GM06990 (cell line): ENCODE data around the gene GPR39.

ENCODE experiments used
- DNase-seq: peaks from one replicate; pipeline ENCODE4 v3.0.0-alpha.2; 2011; ENCODE audit not compliant: insufficient read length; ENCODE audit errors: extremely low read depth
- H3K27me3 ChIP-seq: replicated peaks from 2 replicates; pipeline ENCODE4 v1.6.0; 2011; ENCODE audit warnings: low read length; ENCODE audit not compliant: control insufficient read depth, insufficient read depth
- H3K36me3 ChIP-seq: 2 replicates; pipeline ENCODE4 v1.5.1; 2011; ENCODE audit warnings: low read length; ENCODE audit not compliant: control insufficient read depth, insufficient read depth
- H3K4me3 ChIP-seq: replicated peaks from 2 replicates; pipeline ENCODE4 v1.5.1; 2011; ENCODE audit warnings: low read depth, mild to moderate bottlenecking, control low read depth, low read length
- CTCF ChIP-seq: IDR thresholded peaks from 2 replicates; pipeline ENCODE4 v1.5.1; 2011; ENCODE audit warnings: low read length, control low read depth, mild to moderate bottlenecking, inconsistent platforms; ENCODE audit not compliant: insufficient read depth, poor library complexity, severe bottlenecking

The GPR39 gene

GRCh38 chr2:132581991-132582738 is 165.6 kb downstream of the GPR39 start:
- Histone ChIP-seq H3K4me3 (no peak overlapping the region), H3K27me3 (no peaks in the 10 kb centered on the region), H3K36me3 (no peaks in the 10 kb centered on the region)
- no peak for DNase-seq
- TF ChIP-seq CTCF: no peak

- TF ChIP-seq CTCF: no peak
Observed at GRCh38 chr2:132583666-132584360, 167.2 kb downstream of the GPR39 start.

GRCh38 chr2:132584976-132585817 is 168.6 kb downstream of the GPR39 start:
- Histone ChIP-seq H3K4me3 (no peak overlapping the region), H3K27me3 (no peaks in the 10 kb centered on the region), H3K36me3 (no peaks in the 10 kb centered on the region)
- TF ChIP-seq CTCF: no peak
- no peak for DNase-seq

More at GRCh38 chr2:132583666-132584360, 167.2 kb downstream of the GPR39 start:
- Histone ChIP-seq H3K4me3 (no peak overlapping the region), H3K36me3 (no peaks in the 10 kb centered on the region), H3K27me3 (no peaks in the 10 kb centered on the region)
- no peak for DNase-seq

- no peaks in the 10 kb centered on the region for H3K36me3 ChIP-seq
- no peak for DNase-seq
- no peaks in the 10 kb centered on the region for H3K27me3 ChIP-seq
- TF ChIP-seq CTCF: no peak
- H3K4me3 ChIP-seq: no peak overlapping the region
Observed at GRCh38 chr2:132586101-132586511, 169.5 kb downstream of the GPR39 start.

GRCh38 chr2:132586835-132587234 is 170.2 kb downstream of the GPR39 start:
- DNase-seq: no peak
- TF ChIP-seq CTCF: no peak
- Histone ChIP-seq H3K27me3 (no peaks in the 10 kb centered on the region), H3K4me3 (no peak overlapping the region), H3K36me3 (no peaks in the 10 kb centered on the region)
